Keratinocyte (primary cell): ENCODE results near the gene DTNB. TPM values are rescaled to one million over a fixed set of nuclear protein-coding genes. Genes with fewer than 3 reads are reported as not detected.

ENCODE experiments used
- DNase-seq: peaks from one replicate; pipeline ENCODE4 v3.0.0-alpha.2; 2011; ENCODE audit warnings: low read depth, missing footprints, low spot score
- FAIRE-seq: peaks from 2 replicates; lab custom pipeline; 2011; peaks lifted over from hg19 to GRCh38; lab: Jason Lieb, UNC
- H2AFZ ChIP-seq: 2 replicates; pipeline ENCODE4 v1.6.0; 2012; ENCODE audit warnings: low read length, control low read depth, inconsistent platforms; ENCODE audit not compliant: control insufficient read depth
- H3K27ac ChIP-seq: 2 replicates; pipeline ENCODE4 v1.5.1; 2011; ENCODE audit warnings: low read length; ENCODE audit not compliant: control insufficient read depth, insufficient read depth
- H3K27me3 ChIP-seq: 3 replicates; pipeline ENCODE4 v1.6.0; 2011; ENCODE audit warnings: low read length; ENCODE audit not compliant: control insufficient read depth, insufficient read depth; ENCODE audit errors: extremely low read depth
- H3K36me3 ChIP-seq, 2 experiments: 2 replicates in 1 of 2; 3 replicates in 1 of 2; pipeline ENCODE4 v1.5.1; 2011; ENCODE audit warnings: low read length in 2 of 2, mild to moderate bottlenecking in 1 of 2; ENCODE audit not compliant: control insufficient read depth in 2 of 2, insufficient read depth in 2 of 2; ENCODE audit errors: extremely low read depth in 1 of 2
- H3K4me1 ChIP-seq: 3 replicates; pipeline ENCODE4 v1.5.1; 2011; ENCODE audit warnings: low read length; ENCODE audit not compliant: control insufficient read depth, insufficient read depth; ENCODE audit errors: extremely low read depth
- H3K4me2 ChIP-seq: 3 replicates; pipeline ENCODE4 v1.6.0; 2011; ENCODE audit warnings: low read depth, low read length; ENCODE audit not compliant: control insufficient read depth, insufficient read depth; ENCODE audit errors: extremely low read depth
- H3K4me3 ChIP-seq, 3 experiments: fragments of 200-600 bp in 1 of 3; sonication (generic) in 1 of 3; 2 replicates in 2 of 3; 3 replicates in 1 of 3; pipeline ENCODE4 v1.5.1; 2011 to 2016; ENCODE audit warnings: low read length in 3 of 3, mild to moderate bottlenecking in 3 of 3, control low read depth in 2 of 3, inconsistent platforms in 1 of 3, low read depth in 1 of 3, mixed read lengths in 1 of 3, mixed run types in 1 of 3, moderate library complexity in 1 of 3; ENCODE audit not compliant: control insufficient read depth in 2 of 3, insufficient read depth in 2 of 3; ENCODE audit errors: extremely low read depth in 1 of 3
- H3K79me2 ChIP-seq: 2 replicates; pipeline ENCODE4 v1.6.0; 2012; ENCODE audit warnings: low read length; ENCODE audit not compliant: control insufficient read depth, insufficient read depth
- H3K9ac ChIP-seq: 3 replicates; pipeline ENCODE4 v1.6.0; 2011; ENCODE audit warnings: low read length; ENCODE audit not compliant: control insufficient read depth, insufficient read depth; ENCODE audit errors: extremely low read depth
- H3K9me1 ChIP-seq: 3 replicates; pipeline ENCODE4 v1.6.0; 2011; ENCODE audit warnings: low read length; ENCODE audit not compliant: control insufficient read depth, insufficient read depth; ENCODE audit errors: extremely low read depth
- H3K9me3 ChIP-seq: 2 replicates; pipeline ENCODE4 v1.5.1; 2012; ENCODE audit warnings: low read depth, low read length; ENCODE audit not compliant: control insufficient read depth
- H4K20me1 ChIP-seq: 3 replicates; pipeline ENCODE4 v1.6.0; 2011; ENCODE audit warnings: low read length; ENCODE audit not compliant: control insufficient read depth, insufficient read depth; ENCODE audit errors: extremely low read depth
- EZH2 ChIP-seq: IDR thresholded peaks from one replicate; pipeline ENCODE4 v1.6.1; 2012; ENCODE audit warnings: inconsistent platforms, mild to moderate bottlenecking, low read length, moderate library complexity
- dilution Hi-C: fragments of 300-500 bp; cut with MboI; formaldehyde crosslinking; loops from one replicate; pipeline ENCODE4 v1.7.0; 2020; ENCODE audit warnings: low sequenced_read_pairs; ENCODE audit not compliant: extremely low pct_ligation_motif_present
- polyA plus RNA-seq, 5 experiments: library from polyadenylated mRNA; depleted of rRNA in 3 of 5; stranded (reverse) in 3 of 5; stranded (forward) in 1 of 5; unstranded in 1 of 5; fragments of >200 nt; gene quantifications; 1 replicate in 1 of 5; 2 replicates in 3 of 5; 3 replicates in 1 of 5; pipeline versions ENCODE4 v1.2.1 to v1.2.3, GENCODE V29; 2011 to 2012; ENCODE audit warnings: missing spikeins in 2 of 5, low read depth in 1 of 5, low replicate concordance in 1 of 5
- TF ChIP-seq, protein P1 (sequence below), 3 experiments: IDR thresholded peaks in 1 of 3; conservative IDR thresholded peaks in 1 of 3; optimal IDR thresholded peaks in 1 of 3; 2 replicates in 2 of 3; 3 replicates in 1 of 3; pipeline versions ENCODE3 to v1.5.1; 2011; ENCODE audit warnings: low read length in 3 of 3, mild to moderate bottlenecking in 3 of 3, moderate library complexity in 2 of 3, control low read depth in 1 of 3, inconsistent platforms in 1 of 3; ENCODE audit not compliant: insufficient read depth in 2 of 3; ENCODE audit errors: extremely low read depth in 1 of 3

Gene DTNB
- polyA plus RNA-seq, 1 donor (not counting 4 experiments of a cell fraction or from before 2014, with no cell fraction given) = 31.5 TPM

DNA sequence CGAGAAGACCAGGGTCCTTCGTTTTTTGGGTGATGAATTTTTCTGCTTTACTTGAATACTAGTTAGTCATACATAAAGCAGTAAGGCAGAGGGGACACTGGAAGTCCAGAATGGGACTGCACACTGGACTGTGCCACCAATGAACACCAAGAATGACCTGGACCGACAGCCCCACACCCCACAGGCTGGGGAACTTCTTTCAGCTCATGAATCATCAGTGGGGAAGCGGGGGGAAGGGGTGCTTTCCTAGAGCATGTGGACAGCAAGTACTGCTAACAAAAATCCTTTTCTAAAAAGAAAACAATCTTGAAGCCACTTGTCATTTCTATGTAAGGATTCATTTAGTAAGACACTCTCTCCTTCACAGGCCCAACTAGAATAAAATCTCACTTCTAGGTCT is 86.0 kb downstream of the DTNB start:
- H3K4me2 ChIP-seq = no peak overlapping the region
- H3K79me2 ChIP-seq = no peaks in the 10 kb centered on the region
- no peak overlapping the region for H2AFZ ChIP-seq
- TF ChIP-seq, protein P1, sequence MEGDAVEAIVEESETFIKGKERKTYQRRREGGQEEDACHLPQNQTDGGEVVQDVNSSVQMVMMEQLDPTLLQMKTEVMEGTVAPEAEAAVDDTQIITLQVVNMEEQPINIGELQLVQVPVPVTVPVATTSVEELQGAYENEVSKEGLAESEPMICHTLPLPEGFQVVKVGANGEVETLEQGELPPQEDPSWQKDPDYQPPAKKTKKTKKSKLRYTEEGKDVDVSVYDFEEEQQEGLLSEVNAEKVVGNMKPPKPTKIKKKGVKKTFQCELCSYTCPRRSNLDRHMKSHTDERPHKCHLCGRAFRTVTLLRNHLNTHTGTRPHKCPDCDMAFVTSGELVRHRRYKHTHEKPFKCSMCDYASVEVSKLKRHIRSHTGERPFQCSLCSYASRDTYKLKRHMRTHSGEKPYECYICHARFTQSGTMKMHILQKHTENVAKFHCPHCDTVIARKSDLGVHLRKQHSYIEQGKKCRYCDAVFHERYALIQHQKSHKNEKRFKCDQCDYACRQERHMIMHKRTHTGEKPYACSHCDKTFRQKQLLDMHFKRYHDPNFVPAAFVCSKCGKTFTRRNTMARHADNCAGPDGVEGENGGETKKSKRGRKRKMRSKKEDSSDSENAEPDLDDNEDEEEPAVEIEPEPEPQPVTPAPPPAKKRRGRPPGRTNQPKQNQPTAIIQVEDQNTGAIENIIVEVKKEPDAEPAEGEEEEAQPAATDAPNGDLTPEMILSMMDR (optimal IDR thresholded peaks at IDR 0.05 in 1 of 3, IDR thresholded peaks at IDR 0.05 in 1 of 3, conservative IDR thresholded peaks at IDR 0.05 in 1 of 3; ENCODE audit: extremely low read depth in 1 of 3, insufficient read depth in 2 of 3, low read length in 3 of 3) = no peak
- TF ChIP-seq EZH2 = no peak
- DNase-seq (no peak), FAIRE-seq (no peak)
- dilution Hi-C loops = no loop called here
- H3K36me3 ChIP-seq = no peaks in the 10 kb centered on the region
- H3K27me3 ChIP-seq = no peaks in the 10 kb centered on the region
- no peaks in the 10 kb centered on the region for H4K20me1 ChIP-seq
- no peaks in the 10 kb centered on the region for H3K9me3 ChIP-seq
- H3K4me3 ChIP-seq = no peak overlapping the region
- no peaks in the 10 kb centered on the region for H3K9me1 ChIP-seq
- H3K9ac ChIP-seq = no peak overlapping the region
- no peak overlapping the region for H3K27ac ChIP-seq
- peaks cover 5% of the 10 kb centered on the region for H3K4me1 ChIP-seq

DNA sequence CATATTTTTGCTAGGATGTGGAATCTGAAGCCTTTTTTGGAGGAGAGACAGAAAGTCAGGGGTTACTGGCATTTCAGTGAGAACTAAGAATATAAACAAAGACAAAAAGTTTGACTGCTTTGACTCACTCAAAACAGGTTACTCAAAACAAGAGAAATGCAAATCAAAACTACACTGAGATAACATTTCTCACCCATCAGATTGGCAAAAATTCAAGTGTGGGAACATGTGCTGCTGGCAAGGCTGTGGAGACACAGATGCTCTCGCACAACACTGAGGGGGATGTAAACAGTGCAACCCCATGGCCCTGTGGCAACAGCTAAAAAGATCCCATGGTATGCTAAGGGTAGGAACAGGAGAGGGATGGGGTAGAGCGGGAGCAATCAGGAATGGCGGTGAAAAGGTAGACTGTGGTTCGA is 86.6 kb downstream of the DTNB start:
- FAIRE-seq = no peak
- Histone ChIP-seq H3K9me3 (no peaks in the 10 kb centered on the region), H2AFZ (no peak overlapping the region), H4K20me1 (no peaks in the 10 kb centered on the region), H3K9me1 (no peaks in the 10 kb centered on the region), H3K36me3 (no peaks in the 10 kb centered on the region), H3K27me3 (no peaks in the 10 kb centered on the region), H3K4me3 (no peak overlapping the region), H3K27ac (no peak overlapping the region), H3K79me2 (no peaks in the 10 kb centered on the region), H3K4me1 (peaks cover 5% of the 10 kb centered on the region), H3K4me2 (no peak overlapping the region), H3K9ac (no peak overlapping the region)
- no peak for DNase-seq
- TF ChIP-seq, protein P1 (optimal IDR thresholded peaks at IDR 0.05 in 1 of 3, IDR thresholded peaks at IDR 0.05 in 1 of 3, conservative IDR thresholded peaks at IDR 0.05 in 1 of 3; ENCODE audit: extremely low read depth in 1 of 3, insufficient read depth in 2 of 3, low read length in 3 of 3) = no peak
- no peak for TF ChIP-seq EZH2
- dilution Hi-C loops = no loop called here
